ENCODE measurements around the gene TNRC18. TPM values are rescaled to one million over a fixed set of nuclear protein-coding genes. Genes with fewer than 3 reads are reported as not detected.
A peak's percentile ranks its signal among the peaks of the same experiment; 100 is the strongest.
"Not testable (repeated sequence)": the region's sequence is repeated elsewhere in the genome, so short reads cannot be mapped to it uniquely, and the experiment has no call there.

TNRC18 gene
- total RNA-seq, 6 experiments from 2014 or later: 70.6 to 87.1 (median 79.9) TPM

- H3K27me3 Mint-ChIP-seq (ENCODE audit: insufficient read depth): no peaks in the 10 kb centered on the region; the same call in none of the 2 replicates
- peaks cover 7% of the 10 kb centered on the region; the same call in 1 of the 2 replicates for H3K36me3 Mint-ChIP-seq (ENCODE audit: low read depth)
- no peak overlapping the region for H3K4me3 Mint-ChIP-seq
- TF ChIP-seq CTCF (IDR thresholded peaks at IDR 0.05): no peak
- no peak for DNase-seq
- H3K4me1 Mint-ChIP-seq (ENCODE audit: low read depth): peaks cover 18% of the 10 kb centered on the region
- H3K27ac Mint-ChIP-seq: no peak overlapping the region
- no peaks in the 10 kb centered on the region for H3K9me3 Mint-ChIP-seq
These were observed 56.0 kb downstream of the TNRC18 start for GRCh38 chr7:5367661-5368060.

GRCh38 chr7:5365976-5366625, 57.5 kb downstream of the TNRC18 start:
- Mint-ChIP-seq H3K4me1 (ENCODE audit: low read depth) (peaks cover 18% of the 10 kb centered on the region), H3K27ac (0 out of 2 replicates have a peak overlapping the region, but pooled peaks have one; percentile 43)
- not testable (repeated sequence) for H3K9me3 Mint-ChIP-seq; H3K4me3 Mint-ChIP-seq; H3K27me3 Mint-ChIP-seq (ENCODE audit: insufficient read depth); H3K36me3 Mint-ChIP-seq (ENCODE audit: low read depth)
- DNase-seq: peak; percentile 83
- TF ChIP-seq CTCF (IDR thresholded peaks at IDR 0.05): peak; percentile 88

GRCh38 chr7:5363729-5364128, 59.9 kb downstream of the TNRC18 start:
- no peak overlapping the region for H3K27ac Mint-ChIP-seq
- no peaks in the 10 kb centered on the region; the same call in none of the 2 replicates for H3K27me3 Mint-ChIP-seq (ENCODE audit: insufficient read depth)
- no peak overlapping the region for H3K4me3 Mint-ChIP-seq
- peaks cover 11% of the 10 kb centered on the region for H3K36me3 Mint-ChIP-seq (ENCODE audit: low read depth)
- no peaks in the 10 kb centered on the region for H3K9me3 Mint-ChIP-seq
- no peak for DNase-seq
- no peak for TF ChIP-seq CTCF (IDR thresholded peaks at IDR 0.05)
- peaks cover 11% of the 10 kb centered on the region for H3K4me1 Mint-ChIP-seq (ENCODE audit: low read depth)

- H3K4me1 Mint-ChIP-seq (ENCODE audit: low read depth): peaks cover 11% of the 10 kb centered on the region
- TF ChIP-seq CTCF (IDR thresholded peaks at IDR 0.05): no peak
- H3K27ac Mint-ChIP-seq: no peak overlapping the region
- H3K4me3 Mint-ChIP-seq: no peak overlapping the region
- no peaks in the 10 kb centered on the region for H3K9me3 Mint-ChIP-seq
- peaks cover 1% of the 10 kb centered on the region for H3K27me3 Mint-ChIP-seq (ENCODE audit: insufficient read depth)
- H3K36me3 Mint-ChIP-seq (ENCODE audit: low read depth): peaks cover 19% of the 10 kb centered on the region
- DNase-seq: no peak
These were observed 61.2 kb downstream of the TNRC18 start for GRCh38 chr7:5362466-5362865.

GRCh38 chr7:5361446-5362127, 62.0 kb downstream of the TNRC18 start:
- Mint-ChIP-seq H3K4me3 (no peak overlapping the region), H3K27ac (no peak overlapping the region), H3K36me3 (ENCODE audit: low read depth) (peaks cover 25% of the 10 kb centered on the region), H3K27me3 (ENCODE audit: insufficient read depth) (peaks cover 1% of the 10 kb centered on the region), H3K9me3 (no peaks in the 10 kb centered on the region), H3K4me1 (ENCODE audit: low read depth) (peaks cover 9% of the 10 kb centered on the region)
- DNase-seq: no peak
- TF ChIP-seq CTCF (IDR thresholded peaks at IDR 0.05): no peak

Data from HFFc6 (cell line).